Upper lobe of left lung (tissue), 4 donors: ENCODE data around the gene ZDHHC21.

Experiments used
- CTCF ChIP-seq, 6 experiments: fragments of 450-650 bp in 4 of 6; fragments of 200-600 bp in 2 of 6; sonication (generic) in 2 of 6; IDR thresholded peaks; one replicate each; pipeline ENCODE4 v1.5.1; 2016 to 2019; ENCODE audit warnings: antibody characterized with exemption in 6 of 6
- POLR2A ChIP-seq, 4 donors: fragments of 450-650 bp; IDR thresholded peaks; one replicate each; pipeline ENCODE4 v1.5.1; 2016 to 2017; ENCODE audit warnings: antibody characterized with exemption in 4 of 4, mild to moderate bottlenecking in 2 of 4

- TF ChIP-seq POLR2A (IDR thresholded peaks at IDR 0.05): no peak
- no peak for TF ChIP-seq CTCF (IDR thresholded peaks at IDR 0.05)
These were observed 14.5 kb downstream of the ZDHHC21 start for GRCh38 chr9:14678776-14679175.
